ENCODE results near the gene RGS7BP.

The RGS7BP gene

DNA sequence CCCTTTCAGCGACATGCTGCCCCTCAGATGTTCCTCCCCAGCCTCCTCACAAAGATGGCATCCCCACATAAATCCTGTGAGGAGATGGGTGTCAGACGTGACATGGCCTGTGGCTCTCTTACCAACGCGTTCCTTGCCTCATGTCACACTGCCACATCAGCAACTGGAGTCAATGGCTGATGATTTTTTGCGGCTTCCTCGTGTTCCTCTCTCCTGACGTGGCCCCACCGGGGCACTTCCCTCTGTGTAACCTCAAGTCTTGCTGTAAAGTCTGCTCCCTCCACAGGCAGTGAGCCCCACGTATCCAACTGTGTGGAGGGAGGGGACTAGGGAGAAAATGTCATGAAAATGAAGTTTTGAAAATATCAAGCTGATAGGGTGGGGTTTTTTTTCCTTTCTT is 131.3 kb downstream of the RGS7BP start:
- no peak for DNase-seq

DNA sequence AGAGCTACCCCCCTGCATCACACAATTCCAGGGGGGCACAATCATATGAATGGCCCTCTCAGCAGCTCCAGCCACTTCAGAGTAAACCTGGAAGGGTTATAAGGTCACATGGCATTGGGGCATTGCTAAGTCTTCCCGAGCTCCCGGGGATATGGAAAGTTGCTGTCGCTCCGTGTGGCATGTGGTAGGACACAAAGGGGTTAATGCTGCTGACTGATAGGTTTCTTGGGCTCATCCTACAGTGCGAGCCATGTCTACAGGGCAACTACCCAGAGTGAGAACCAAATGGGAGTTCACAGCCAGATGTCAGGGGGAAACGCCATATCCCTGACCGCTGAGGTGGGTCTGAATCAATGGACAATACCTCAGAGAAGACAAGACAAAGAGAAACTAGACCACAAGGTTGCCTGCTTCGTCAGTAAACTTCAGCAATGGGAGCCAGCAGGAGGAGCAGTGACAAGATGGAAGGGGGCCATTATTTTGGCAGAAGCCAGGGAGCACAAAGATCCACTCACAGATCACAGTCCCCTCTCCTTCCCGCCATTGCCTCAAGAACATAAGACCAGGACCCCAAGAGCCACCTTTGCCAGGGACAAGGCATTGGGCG is 132.1 kb downstream of the RGS7BP start:
- no peak for DNase-seq

DNA sequence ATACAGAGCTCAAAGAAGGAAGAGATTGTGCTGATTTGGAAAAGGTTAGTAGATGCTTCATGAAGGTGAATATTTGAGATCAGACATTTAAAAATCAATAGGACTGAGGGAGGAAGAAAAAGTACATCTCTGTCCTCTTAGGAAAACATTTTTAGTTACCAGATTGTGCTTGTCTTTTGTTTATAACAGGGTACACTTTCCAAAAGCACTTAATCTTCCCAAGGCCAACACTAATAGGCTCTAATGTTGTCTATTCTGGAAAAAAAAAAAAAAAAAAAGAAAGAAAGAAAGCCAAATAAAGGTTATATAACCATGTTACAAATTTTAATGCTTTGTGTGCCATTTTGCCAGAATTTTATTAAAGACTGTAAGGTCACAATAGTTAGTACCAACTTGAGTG is 139.0 kb downstream of the RGS7BP start:
- DNase-seq: no peak

- no peak for DNase-seq
Observed at GRCh38 chr5:64646169-64646568, 140.4 kb downstream of the RGS7BP start.

GRCh38 chr5:64649512-64649911 is 143.7 kb downstream of the RGS7BP start:
- DNase-seq: no peak

GRCh38 chr5:64653766-64654560 is 148.1 kb downstream of the RGS7BP start:
- no peak for DNase-seq

GRCh38 chr5:64654561-64654938 is 148.7 kb downstream of the RGS7BP start:
- no peak for DNase-seq

- no peak for DNase-seq
Observed at GRCh38 chr5:64655596-64655995, 149.8 kb downstream of the RGS7BP start.

DNA sequence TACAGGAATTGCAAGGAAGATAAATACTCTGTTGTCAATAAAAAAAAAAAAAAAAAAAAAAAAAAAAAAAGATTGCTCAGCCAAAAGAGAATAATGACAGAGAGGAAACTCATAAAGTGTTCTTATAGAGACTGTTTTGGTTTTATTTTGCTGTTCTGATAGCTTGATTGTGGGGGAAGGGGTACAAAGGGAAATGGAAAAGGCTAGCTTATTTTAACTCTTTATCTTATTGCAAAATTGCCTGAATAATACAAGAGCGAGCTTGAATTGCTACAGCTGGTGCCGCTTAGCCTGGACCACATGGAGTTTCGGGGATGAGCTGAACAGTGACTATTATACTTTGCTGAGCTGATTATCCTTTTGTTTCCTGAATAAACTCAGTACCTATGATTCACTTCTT is 153.5 kb downstream of the RGS7BP start:
- DNase-seq: no peak
